Measurements from ENCODE around the gene GIGYF1. TPM values are rescaled to one million over a fixed set of nuclear protein-coding genes. Genes with fewer than 3 reads are reported as not detected.

Gene GIGYF1
- total and polyA plus RNA-seq, 2 of the 13 experiments (the other 11 are each of a cell fraction or from before 2014, with no cell fraction given), result 7.6 to 16.1 TPM

DNA sequence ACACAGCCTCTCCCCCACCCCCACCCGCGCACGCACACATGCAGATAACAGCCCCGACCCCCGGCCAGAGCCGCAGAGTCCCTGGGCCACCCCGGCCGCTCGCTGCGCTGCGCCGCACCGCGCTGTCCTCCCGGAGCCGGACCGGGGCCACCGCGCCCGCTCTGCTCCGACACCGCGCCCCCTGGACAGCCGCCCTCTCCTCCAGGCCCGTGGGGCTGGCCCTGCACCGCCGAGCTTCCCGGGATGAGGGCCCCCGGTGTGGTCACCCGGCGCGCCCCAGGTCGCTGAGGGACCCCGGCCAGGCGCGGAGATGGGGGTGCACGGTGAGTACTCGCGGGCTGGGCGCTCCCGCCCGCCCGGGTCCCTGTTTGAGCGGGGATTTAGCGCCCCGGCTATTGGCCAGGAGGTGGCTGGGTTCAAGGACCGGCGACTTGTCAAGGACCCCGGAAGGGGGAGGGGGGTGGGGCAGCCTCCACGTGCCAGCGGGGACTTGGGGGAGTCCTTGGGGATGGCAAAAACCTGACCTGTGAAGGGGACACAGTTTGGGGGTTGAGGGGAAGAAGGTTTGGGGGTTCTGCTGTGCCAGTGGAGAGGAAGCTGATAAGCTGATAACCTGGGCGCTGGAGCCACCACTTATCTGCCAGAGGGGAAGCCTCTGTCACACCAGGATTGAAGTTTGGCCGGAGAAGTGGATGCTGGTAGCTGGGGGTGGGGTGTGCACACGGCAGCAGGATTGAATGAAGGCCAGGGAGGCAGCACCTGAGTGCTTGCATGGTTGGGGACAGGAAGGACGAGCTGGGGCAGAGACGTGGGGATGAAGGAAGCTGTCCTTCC lies 26.8 kb upstream of the GIGYF1 start (continued):
- TF ChIP-seq, protein P1, sequence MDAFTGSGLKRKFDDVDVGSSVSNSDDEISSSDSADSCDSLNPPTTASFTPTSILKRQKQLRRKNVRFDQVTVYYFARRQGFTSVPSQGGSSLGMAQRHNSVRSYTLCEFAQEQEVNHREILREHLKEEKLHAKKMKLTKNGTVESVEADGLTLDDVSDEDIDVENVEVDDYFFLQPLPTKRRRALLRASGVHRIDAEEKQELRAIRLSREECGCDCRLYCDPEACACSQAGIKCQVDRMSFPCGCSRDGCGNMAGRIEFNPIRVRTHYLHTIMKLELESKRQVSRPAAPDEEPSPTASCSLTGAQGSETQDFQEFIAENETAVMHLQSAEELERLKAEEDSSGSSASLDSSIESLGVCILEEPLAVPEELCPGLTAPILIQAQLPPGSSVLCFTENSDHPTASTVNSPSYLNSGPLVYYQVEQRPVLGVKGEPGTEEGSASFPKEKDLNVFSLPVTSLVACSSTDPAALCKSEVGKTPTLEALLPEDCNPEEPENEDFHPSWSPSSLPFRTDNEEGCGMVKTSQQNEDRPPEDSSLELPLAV (CRISPR knock-in tag; conservative IDR thresholded peaks at IDR 0.05; ENCODE audit: low read depth), result no peak
- TF ChIP-seq KLF9 (CRISPR knock-in tag; IDR thresholded peaks at IDR 0.05; ENCODE audit: low read depth), result no peak
- TF ChIP-seq HOXA5 (CRISPR knock-in tag; IDR thresholded peaks at IDR 0.05), result no peak
- no peak for TF ChIP-seq MTF2 (CRISPR knock-in tag; IDR thresholded peaks at IDR 0.05; ENCODE audit: borderline replicate concordance)
- TF ChIP-seq, protein P2, sequence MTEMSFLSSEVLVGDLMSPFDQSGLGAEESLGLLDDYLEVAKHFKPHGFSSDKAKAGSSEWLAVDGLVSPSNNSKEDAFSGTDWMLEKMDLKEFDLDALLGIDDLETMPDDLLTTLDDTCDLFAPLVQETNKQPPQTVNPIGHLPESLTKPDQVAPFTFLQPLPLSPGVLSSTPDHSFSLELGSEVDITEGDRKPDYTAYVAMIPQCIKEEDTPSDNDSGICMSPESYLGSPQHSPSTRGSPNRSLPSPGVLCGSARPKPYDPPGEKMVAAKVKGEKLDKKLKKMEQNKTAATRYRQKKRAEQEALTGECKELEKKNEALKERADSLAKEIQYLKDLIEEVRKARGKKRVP (CRISPR knock-in tag; IDR thresholded peaks at IDR 0.05), result no peak

DNA sequence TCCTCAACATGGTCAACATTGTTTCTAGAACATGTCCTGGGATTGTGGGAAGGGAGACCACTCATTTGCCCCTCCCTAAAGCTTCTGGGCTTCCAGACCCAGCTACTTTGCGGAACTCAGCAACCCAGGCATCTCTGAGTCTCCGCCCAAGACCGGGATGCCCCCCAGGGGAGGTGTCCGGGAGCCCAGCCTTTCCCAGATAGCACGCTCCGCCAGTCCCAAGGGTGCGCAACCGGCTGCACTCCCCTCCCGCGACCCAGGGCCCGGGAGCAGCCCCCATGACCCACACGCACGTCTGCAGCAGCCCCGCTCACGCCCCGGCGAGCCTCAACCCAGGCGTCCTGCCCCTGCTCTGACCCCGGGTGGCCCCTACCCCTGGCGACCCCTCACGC lies 26.2 kb upstream of the GIGYF1 start, which contains the start of gene EPO:
Gene EPO, plus strand, starts transcription at position 190 of the 392 bp plus-strand sequence. CDS start 513 bp downstream, outside the sequence.
- no peaks in the 10 kb centered on the region for H3K9me3 ChIP-seq (ENCODE audit: low read length)
- POLR2A ChIA-PET, result interaction anchor here (1.2 to 5.9 kb wide), 3 partner anchors 13 to 134 kb away, joined by 3 to 59 read pairs (median 3); partner anchors contain the start of genes FBXO24, LRCH4 and POP7
- FAIRE-seq, result no peak
- in situ Hi-C loops (cut with HindIII; ENCODE audit: extremely low pct_ligation_motif_present, low pct_unique_long_range_greater_than_20kb), result no loop called here
- H4K20me1 ChIP-seq (ENCODE audit: insufficient read depth, low read length), result no peaks in the 10 kb centered on the region
- CTCF ChIA-PET (ENCODE audit: low intra/inter-chr PET ratio, low total read pairs), result no interaction called here
- H3K4me2 ChIP-seq (ENCODE audit: low read depth, low read length), result peak within 1 kb of the TSS; percentile 92
- H3K4me1 ChIP-seq (ENCODE audit: insufficient read depth, low read length), result peaks cover 68% of the 10 kb centered on the region
- H3K79me2 ChIP-seq (ENCODE audit: insufficient read depth, low read length), result peaks cover 9% of the 10 kb centered on the region
- peak within 1 kb of the TSS; percentile 63 for H3K9ac ChIP-seq (ENCODE audit: insufficient read depth, low read depth, low read length)
- peak within 1 kb of the TSS; percentile 72 for H3K27ac ChIP-seq (ENCODE audit: extremely low read length, insufficient read depth, low read length)
- peak; percentile 43 for ATAC-seq
- no peaks in the 10 kb centered on the region for H3K36me3 ChIP-seq (replicated peaks in 1 of 2; ENCODE audit: control insufficient read depth in 1 of 2, insufficient read depth in 2 of 2, low read length in 2 of 2)
- DNase-seq (ENCODE audit: low spot score), result no peak
- no peak within 1 kb of the TSS for H2AFZ ChIP-seq (ENCODE audit: low read length)
- 0% methylated on average over 4 of the region's 21 CpGs for WGBS (ENCODE audit: low lambda C conversion rate)
- H3K4me3 ChIP-seq (replicated peaks in 1 of 3; ENCODE audit: insufficient read depth in 1 of 3, low read depth in 2 of 3, low read length in 3 of 3), result peak within 1 kb of the TSS; percentile 79 to 84 (median 82)
- intact Hi-C loops (cut with micrococcal nuclease; ENCODE audit: unreplicated experiment), result no loop called here
- no peaks in the 10 kb centered on the region; a peak in 1 of 5 replicates for H3K27me3 ChIP-seq (ENCODE audit: control insufficient read depth in 1 of 2, insufficient read depth in 2 of 2, low read length in 2 of 2)
- BruUV-seq (replicated peaks), result no TSS peak
- no peak for TF ChIP-seq ZNF235 (CRISPR knock-in tag; IDR thresholded peaks at IDR 0.05; ENCODE audit: borderline replicate concordance)
- peak; percentile 10; the same call in 1 of the 2 replicates for TF ChIP-seq KMT2A (CRISPR knock-in tag; IDR thresholded peaks at IDR 0.05)
- no peak for TF ChIP-seq SP140L (CRISPR knock-in tag; IDR thresholded peaks at IDR 0.05; ENCODE audit: borderline replicate concordance)
- 0 out of 2 replicates have a peak, but pooled peaks have one; percentile 40 for TF ChIP-seq ZNF891 (CRISPR knock-in tag; IDR thresholded peaks at IDR 0.05)
- no peak for TF ChIP-seq LCORL (IDR thresholded peaks at IDR 0.05)
- TF ChIP-seq LCORL (CRISPR knock-in tag; IDR thresholded peaks at IDR 0.05), result no peak
- TF ChIP-seq, protein P3, sequence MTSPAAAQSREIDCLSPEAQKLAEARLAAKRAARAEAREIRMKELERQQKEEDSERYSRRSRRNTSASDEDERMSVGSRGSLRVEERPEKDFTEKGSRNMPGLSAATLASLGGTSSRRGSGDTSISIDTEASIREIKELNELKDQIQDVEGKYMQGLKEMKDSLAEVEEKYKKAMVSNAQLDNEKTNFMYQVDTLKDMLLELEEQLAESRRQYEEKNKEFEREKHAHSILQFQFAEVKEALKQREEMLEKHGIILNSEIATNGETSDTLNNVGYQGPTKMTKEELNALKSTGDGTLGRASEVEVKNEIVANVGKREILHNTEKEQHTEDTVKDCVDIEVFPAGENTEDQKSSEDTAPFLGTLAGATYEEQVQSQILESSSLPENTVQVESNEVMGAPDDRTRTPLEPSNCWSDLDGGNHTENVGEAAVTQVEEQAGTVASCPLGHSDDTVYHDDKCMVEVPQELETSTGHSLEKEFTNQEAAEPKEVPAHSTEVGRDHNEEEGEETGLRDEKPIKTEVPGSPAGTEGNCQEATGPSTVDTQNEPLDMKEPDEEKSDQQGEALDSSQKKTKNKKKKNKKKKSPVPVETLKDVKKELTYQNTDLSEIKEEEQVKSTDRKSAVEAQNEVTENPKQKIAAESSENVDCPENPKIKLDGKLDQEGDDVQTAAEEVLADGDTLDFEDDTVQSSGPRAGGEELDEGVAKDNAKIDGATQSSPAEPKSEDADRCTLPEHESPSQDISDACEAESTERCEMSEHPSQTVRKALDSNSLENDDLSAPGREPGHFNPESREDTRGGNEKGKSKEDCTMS (CRISPR knock-in tag; conservative IDR thresholded peaks at IDR 0.05), result no peak
- peak; percentile 52; the same call in 1 of the 2 replicates for TF ChIP-seq NCOA1 (CRISPR knock-in tag; IDR thresholded peaks at IDR 0.05)
- TF ChIP-seq, protein P4, sequence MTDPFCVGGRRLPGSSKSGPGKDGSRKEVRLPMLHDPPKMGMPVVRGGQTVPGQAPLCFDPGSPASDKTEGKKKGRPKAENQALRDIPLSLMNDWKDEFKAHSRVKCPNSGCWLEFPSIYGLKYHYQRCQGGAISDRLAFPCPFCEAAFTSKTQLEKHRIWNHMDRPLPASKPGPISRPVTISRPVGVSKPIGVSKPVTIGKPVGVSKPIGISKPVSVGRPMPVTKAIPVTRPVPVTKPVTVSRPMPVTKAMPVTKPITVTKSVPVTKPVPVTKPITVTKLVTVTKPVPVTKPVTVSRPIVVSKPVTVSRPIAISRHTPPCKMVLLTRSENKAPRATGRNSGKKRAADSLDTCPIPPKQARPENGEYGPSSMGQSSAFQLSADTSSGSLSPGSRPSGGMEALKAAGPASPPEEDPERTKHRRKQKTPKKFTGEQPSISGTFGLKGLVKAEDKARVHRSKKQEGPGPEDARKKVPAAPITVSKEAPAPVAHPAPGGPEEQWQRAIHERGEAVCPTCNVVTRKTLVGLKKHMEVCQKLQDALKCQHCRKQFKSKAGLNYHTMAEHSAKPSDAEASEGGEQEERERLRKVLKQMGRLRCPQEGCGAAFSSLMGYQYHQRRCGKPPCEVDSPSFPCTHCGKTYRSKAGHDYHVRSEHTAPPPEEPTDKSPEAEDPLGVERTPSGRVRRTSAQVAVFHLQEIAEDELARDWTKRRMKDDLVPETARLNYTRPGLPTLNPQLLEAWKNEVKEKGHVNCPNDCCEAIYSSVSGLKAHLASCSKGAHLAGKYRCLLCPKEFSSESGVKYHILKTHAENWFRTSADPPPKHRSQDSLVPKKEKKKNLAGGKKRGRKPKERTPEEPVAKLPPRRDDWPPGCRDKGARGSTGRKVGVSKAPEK (CRISPR knock-in tag; IDR thresholded peaks at IDR 0.05; ENCODE audit: borderline replicate concordance), result 0 out of 2 replicates have a peak, but pooled peaks have one; percentile 30
- TF ChIP-seq MED1 (CRISPR knock-in tag; IDR thresholded peaks at IDR 0.05), result no peak

Data from HepG2 (cell line).